Activated CD4-positive, CD25-positive, alpha-beta regulatory T cell treated with anti-CD3 and anti-CD28 coated beads, Interleukin-2, amount 50 U/mL, for 16 hours (primary cell): Measurements from ENCODE around the gene PHF21B.
"Not testable (repeated sequence)": the region's sequence is repeated elsewhere in the genome, so short reads cannot be mapped to it uniquely, and the experiment has no call there.

Source experiments
- DNase-seq: peaks from one replicate; pipeline ENCODE4 v3.0.0-alpha.2; 2020; ENCODE audit warnings: low read depth, low spot score

Gene PHF21B

DNA sequence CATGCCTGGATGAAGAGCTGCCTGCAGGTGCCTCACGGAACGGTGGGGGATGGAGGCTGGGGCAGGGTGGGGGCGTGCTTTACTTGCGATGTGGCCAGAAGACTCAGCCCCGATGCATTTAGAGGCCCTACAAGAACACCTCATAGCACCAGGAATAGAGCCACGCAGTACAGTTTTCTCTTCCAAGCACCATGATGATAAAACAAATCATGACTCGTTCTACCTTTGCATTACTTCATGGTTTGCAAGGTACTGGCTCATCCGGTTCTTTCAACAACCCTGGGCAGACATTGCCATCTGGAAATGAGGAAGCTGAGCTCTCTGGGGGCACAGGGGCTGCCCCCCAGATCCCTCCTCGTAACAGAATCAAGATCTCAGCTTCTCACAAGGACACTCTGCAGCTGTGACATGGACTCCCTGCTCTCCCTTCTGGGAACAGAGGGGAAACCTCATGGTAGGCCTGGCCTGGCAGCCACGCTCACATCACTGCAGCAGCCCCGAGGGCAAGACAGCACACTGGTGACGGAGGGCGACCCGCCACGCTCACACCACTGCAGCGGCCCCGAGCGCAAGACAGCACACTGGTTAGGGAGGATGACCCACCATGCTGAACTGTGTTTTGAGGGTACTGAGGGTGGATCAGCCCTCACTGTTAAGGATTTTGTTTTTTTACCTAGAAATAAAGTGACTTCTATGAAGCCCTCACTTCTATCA lies 46.9 kb downstream of the PHF21B start:
- no peak for DNase-seq

DNA sequence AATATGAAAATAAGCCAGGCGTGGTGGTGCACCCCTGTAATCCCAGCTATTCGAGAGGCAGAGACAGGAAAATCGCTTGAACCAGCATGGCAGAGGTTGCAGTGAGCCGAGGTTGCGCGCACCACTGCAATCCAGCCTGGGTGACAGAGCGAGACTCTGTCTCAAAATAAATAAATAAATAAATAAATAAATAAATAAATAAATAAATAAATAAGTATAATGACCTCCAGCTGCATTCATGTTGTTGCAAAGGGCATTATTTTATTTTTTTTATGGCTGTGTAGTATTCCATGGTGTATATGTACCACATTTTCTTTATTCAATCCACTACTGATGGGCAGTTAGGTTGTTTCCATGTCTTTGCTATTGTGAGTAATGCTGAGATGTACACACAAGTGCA lies 48.1 kb downstream of the PHF21B start:
- DNase-seq = not testable (repeated sequence)

DNA sequence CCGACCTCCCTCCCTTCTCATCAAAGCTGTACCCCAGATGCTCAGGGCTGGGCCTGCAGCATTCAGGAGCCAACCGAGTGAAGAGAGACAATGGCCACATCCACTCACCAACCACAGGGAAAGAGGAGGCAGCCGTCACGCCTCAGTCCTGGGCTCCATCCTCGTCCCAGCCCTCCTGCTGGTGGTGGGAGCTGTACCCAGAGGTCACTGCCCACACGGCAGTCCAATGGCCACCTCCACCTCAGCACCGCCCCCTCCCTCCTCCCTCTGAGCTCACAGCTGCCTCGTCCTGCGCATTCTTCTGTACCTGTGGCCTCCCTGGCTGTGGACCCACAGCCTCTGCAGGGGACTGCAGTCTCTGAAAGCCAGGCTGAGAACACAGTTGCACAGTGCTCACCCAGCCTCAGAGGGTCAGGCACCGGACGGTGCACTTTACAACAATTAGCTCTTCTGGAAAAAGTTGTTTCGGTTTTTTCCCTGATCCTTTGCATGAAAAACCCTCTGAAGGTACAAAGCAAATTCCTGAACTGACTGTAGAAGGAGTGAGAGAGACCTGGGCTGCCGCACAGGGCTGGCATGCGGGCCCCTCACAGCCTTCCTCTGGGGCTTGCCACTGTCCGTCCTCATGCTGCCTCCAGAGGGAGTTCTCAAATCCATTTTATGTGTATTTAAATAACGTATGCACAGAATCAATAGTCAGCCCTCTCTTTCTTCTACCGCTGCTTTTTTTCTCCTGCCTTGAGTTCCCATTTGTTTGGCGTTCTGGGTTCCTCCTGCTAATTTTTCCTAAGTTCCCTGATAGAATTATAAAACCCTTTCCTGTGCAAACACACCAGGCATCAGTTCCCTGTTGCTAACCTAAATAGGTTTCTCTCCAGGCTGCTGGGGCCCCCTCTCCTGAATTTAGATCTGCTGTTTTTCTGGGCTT lies 52.7 kb downstream of the PHF21B start:
- no peak for DNase-seq

DNA sequence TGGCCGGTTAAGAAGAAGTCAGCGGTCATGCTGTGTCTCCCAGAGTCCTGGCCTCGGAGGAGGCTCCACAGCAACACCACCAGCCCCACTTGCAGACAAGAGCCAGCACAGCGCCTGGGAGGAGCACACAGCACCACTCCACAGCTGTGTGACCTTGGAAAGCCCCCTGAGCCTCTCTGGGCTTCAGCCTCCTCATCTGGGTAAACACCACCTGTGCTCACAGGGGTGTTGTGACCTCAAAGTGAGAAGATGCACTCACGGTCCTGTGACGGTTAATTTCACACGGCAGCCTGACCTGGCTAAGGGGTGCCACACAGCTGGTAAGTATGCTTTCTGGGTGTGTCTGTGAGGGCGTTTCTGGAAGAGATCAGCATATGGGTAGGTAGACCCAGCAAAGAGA lies 54.7 kb downstream of the PHF21B start:
- DNase-seq = no peak

DNA sequence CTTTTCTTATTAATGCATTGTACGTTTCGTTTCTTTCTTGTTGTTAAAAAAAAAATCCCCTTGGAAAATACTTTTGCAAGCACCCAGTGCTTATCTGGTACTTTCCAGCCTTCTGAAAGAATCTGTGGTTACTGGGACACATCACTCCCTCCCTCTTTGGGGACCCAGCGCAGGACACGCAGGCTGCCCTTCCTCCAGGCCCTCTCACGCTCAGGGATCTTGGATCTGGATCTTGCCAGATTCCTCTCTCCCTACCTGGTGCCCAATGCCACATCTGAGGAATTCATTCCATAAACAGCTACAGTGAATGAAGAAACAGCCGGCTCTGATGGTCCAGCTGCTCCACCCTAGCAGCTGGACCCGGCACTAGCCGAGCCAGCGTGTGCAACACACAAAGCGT lies 55.7 kb downstream of the PHF21B start:
- DNase-seq = no peak

DNA sequence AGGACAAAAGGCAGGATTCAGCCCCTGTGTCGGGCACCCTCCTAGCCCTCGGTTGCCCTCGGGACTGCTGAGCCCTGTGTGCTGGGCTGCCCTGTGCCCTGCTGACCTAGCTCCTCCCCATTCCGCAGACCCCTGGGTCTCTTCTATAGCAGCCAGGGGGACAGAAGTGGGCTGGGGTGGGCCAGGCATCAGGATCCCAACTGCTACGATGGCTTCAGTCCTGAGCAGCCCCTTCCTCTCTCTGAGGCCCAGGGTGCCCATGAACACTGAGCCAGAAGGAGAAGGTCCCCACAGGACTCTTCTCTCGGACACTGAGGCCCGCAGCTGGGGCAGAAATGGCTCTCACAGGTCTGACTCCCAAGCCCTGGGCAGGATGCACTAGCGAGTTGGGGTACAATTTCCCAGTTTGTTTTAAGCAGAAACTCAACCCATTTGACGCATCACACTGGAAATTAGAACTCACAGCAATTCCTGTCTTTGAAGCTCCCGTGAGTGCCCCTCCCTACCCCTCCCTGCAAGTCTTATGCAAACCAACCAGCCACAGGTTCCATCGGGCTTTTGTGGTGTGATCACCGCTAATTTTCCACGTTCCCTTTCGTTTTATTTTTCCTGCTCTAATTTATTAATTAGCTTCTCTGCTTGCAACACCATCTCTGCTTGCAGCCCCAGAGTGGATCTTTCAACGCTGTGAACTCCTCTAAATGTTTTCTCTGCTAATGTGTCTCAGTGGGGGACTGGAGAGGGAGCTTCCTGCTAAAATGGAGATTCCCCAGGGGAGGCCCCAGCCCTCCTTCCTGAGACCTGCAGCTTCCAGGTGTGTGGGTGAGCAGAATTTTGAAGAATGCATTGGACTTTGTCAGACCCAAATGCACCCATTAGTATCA lies 56.7 kb downstream of the PHF21B start:
- DNase-seq = no peak

DNA sequence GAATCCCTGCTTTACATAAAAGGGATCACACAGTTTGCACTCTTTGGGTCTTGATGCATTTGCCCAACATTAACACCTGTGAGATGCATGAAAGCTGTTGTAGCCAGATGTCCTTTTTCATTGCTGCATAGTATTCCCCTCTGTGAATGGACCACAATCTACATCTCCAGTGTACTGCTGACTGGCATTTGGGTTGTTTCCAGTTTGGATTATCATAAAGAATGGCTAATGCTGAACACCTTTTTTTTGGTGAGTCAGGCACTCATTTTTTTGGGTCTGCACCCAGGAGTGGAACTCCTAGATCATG lies 58.3 kb downstream of the PHF21B start:
- no peak for DNase-seq

DNA sequence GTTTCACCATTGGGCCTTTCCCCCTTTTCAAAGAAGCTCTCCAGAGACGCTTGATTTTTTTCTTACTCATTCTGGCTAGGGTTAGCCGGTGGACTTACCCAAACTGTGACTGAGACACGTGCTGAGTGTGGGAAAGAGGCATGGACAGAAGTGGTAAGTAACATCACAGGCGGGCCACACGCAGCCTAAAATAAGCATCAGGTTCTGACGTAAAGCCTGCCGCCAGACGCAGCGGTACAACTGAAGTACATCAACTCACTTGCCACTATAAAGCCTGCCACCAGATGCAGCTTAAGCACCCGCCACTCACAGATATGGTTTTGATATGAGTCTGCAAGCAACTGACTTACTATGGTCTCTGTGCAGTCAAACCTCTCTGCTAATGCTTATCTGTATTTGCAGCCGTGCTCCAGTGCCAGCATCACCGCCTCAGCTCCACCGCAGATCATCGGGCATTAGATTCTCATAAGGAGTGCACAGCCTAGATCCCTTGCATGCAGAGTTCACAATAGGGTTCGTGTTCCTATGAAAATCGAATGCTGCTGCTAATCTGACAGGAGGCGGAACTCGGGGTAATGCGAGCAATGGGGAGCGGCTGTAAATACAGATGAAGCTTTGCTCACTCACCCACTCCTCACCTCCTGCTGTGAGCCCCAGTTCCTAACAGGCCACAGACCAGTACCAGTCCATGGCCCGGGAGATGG lies 58.8 kb downstream of the PHF21B start:
- no peak for DNase-seq

DNA sequence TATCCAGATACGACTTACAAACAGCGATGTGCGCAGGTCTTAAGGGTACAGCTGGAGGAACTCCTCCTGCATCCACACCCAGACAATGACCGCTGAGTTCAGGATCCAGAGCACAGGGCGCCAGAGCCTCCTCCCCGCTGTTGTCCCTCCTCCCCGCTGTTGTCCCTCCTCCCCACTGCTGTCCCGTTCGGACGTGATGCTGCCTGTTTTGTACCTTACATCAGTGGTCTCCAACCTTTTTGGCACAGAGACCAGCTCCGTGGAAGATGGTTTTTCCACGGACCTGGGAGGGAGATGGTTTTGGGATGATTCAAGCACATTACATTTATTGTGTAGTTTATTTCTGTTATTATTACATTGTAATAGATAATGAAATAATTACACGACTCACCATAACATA lies 62.0 kb downstream of the PHF21B start:
- no peak for DNase-seq

DNA sequence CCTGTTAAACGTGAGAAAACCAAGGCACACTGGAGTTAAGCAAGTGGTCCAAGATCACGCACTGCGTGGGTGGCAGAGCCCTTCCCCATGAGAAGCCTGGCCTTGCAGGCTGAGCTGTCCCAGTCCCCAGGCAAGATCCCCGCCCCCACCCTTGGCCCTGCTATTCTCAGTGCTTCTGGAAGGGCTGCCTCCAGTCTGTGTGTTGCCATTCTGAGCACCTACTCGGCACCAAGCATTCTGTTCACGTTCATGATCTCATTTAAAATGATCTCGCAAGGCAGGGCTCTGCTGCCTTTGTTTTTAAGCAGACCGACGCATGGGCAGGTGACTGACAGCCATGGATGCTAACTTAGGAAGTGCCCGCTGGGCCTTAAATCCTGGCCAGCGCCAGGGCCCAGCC lies 62.8 kb downstream of the PHF21B start:
- no peak for DNase-seq

DNA sequence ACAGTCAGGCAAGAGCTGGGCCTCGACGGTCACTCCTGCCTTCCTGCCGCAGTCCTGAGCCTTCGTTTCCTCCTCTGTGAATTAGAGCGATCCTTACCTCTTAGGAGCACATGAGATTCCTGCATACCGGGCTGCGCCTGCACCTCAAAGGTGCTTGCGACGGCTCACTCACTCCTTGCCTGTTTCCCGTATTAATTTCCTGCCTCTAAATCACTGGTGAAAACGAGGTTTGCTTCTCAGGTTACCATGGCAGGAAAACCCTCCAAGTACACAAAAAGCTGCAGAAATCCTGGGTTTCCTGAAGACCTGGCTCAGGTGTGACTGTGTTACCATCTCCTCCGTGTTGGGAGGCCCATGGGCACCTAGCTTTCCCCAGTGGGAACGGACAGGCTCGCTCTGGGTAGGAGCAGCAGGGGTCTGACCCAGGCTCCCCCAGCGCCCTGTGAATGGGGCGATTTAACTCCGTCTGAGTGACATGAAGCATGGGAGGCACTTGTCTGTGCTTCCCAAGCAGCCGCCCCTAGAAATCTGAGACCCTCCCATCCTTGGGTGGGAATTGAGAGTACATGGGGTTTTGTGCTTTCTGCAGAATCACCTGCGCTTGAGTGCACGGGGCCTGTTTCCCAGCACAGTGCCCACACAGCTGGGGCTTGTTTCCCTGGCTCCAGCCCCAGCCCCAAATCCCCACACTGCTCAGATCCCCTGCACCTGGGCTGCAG lies 64.8 kb downstream of the PHF21B start:
- DNase-seq = no peak

DNA sequence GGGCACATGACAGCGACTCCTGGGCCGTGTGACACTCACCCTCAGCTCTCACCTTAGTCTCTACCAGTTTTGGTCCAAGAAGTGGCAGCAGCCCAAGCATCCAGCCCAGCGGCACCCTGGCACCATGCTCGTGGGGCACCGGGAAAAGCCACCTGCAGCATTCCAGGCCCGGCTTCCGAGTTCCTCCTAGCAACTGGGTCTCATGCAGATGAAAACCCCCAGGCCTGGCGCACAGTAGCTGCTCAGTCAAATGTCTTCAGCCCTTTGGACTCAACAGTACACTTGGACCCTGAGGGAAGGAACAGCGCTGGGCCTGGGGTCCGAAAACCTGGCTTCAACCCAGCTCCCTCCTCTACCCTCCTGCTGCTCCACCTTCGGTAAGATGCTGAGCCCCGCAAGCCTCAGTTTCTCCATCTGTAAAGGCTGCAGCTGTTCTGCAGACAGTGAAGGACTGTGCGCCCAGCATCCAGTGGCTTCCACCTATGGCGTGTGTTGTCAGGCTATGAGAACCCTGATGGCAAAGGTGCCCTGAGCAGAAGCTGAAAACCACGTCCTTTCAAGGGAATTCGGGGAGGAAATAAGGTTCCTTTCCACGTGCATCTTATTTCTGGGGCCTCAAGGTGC lies 66.0 kb downstream of the PHF21B start:
- DNase-seq = no peak

DNA sequence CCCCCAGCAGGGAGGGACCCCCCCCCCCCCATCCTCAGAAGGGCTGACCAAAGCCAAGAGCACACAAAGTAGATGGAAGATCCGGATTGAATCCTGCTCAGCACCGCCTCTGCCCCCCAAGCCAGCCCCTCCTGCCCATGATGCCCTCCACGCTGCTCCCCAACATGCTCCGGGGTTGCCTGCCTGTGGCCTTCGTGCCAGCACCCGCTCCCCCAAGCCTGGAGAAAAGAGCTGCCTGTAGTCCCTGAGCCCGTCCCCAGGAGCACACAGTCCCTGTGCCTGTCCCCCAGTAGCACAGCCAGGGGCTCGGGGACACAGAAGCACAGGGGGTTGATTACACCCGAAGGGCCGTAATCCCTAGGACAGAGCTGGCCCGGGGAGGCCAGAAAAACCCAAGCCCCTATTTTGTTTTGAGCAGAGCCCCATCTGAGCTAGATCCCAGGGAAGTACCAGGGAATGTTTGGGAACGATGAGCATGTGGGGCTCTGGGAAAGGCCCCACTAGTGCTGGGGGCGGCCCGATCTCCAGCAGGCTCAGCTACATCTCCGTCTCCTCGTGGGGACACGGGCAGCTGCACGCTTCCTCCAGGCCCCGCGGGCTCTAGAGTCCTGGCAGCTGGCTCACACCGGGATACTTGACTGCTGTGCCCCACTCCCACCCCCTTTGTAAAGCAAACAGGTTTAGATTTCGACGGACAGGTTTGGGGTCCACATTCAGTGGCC lies 66.7 kb downstream of the PHF21B start:
- DNase-seq = no peak

DNA sequence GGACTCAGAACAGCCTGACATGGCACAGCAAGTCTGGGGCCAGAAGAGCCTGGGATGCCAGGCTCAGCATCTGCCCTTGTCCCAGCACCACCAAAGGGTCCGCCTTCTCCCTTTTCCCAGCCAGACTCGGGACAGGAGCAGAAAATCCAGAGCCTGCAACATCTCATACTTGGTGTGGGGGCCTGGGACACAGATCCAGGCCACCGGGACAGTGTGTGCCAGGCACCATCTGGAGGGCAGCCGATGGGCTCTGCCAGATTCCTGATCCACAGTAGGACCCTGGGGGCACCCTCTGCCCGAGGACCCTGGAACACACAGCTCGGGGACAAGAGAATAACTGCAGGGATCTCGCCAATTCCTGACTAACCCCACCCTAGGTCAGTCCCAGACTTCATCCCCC lies 67.7 kb downstream of the PHF21B start:
- no peak for DNase-seq

DNA sequence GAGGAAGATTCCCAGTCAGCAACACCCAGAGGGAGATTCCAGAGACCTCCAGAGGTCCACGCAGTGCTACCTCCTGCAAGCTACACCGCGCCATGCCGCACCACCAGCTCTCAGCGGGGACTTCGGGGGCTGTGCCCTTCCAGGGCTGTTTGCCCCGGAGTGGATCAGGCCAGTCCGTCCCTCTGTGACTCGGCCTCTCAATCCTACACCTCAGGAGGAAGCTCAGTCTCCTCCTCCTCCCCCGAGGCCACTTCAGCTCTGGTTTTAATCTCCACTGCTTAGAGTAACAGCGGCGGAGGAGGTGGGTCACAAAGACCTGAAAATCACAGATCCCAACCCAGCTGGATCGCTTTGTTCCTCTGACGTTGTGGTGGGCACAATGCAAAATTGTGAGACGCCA lies 68.6 kb downstream of the PHF21B start:
- no peak for DNase-seq

DNA sequence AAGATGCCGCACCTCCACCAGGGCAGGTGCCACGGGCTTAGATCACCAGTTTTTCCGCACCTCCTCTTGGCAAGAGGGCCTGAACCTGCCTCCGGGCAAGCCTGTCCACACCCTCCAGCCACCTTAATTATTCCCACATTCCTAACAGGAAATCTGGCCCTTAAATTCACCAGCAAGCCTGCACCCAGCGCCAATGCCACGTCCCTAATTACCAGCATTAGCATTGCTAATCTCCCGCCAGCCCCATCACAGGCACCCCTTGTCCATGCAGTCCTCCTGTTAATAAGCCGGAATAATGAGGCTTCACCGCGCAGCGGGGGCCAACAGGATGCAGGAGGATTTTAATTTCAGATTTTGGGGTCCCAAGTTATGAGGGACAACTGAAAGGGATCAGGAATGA lies 69.7 kb downstream of the PHF21B start:
- DNase-seq = no peak

DNA sequence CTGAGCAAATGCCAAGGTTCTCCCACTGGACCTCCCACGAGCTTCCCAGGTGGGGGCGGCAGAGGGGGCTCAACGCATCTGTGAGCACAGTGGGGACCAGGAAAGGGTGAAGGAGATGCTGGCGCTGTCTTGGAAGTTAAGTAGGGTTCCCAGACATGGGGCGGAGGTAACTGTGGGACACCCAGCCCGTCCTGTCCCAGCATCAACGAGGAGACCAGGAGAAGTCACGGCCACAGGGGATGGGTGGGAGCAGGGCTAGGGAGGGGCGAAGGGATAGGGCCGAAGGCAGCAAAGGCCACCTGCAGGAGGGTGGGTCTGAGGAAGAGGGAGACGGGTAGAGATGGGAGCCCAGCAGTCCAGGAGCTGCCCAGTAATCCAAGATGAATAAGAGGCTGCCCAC lies 70.4 kb downstream of the PHF21B start:
- no peak for DNase-seq

DNA sequence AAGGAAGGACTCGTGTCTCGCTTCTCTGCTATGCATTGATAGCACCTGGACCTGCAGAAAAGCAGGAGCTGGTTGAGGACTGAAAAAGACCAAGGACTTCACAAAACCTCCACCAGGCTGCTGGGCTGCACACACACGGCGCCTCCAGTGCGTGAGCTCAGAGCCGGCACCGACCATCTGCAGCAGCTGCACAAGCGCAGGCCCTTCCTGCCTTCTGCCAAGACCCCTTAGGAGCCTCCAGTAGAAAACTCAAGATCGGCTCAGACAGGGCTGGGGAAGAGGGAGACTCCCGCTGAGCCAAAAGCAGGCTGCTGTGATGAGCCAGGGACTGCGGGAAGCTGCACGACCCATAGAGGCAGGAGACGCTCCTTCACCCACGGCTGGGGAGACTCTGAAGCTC lies 70.9 kb downstream of the PHF21B start:
- no peak for DNase-seq

DNA sequence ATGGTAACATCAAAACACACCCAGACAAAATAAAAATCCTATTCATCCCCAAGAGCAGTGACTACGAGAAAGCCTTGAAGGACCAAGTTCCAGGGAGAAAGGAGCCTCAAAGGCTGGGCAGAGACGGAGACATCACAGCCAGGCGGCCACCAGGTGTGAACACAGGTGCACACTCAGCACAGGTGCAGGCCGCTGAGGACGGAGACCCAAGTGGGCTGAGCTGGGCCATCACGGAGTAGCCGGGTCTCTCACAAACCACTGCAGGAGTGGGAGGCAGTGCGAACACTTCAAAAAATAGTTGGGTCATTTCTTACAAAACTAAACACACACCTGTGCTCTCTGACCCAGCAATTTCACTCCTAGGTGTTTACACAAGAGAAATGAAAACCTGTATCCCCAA lies 72.6 kb downstream of the PHF21B start:
- DNase-seq = no peak

DNA sequence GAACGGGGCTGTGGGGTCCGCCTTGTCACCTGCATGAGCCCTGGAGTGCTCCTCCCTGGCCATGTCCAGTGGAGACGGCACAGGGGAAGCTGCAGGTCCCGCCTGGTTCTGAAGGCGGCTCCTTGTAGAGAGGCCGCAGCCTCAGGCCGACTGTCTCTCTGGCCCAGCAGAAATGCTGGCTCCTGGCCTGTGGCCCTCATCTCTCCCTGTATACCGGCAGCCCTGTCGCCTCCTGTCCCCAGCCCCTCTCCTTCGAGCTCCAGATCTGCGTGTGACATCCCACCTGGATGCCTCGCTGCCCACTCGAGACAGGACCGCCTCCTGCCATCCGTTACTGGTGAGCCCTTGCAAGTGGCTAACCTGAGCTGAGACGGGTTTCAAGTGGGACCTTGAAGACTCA lies 73.6 kb downstream of the PHF21B start:
- DNase-seq = no peak
